ENCODE data around the gene NSG1. TPM values are rescaled to one million over a fixed set of nuclear protein-coding genes. Genes with fewer than 3 reads are reported as not detected.

NSG1 gene
- total RNA-seq, 1 donor from 2014 or later = 0.18 TPM

DNA sequence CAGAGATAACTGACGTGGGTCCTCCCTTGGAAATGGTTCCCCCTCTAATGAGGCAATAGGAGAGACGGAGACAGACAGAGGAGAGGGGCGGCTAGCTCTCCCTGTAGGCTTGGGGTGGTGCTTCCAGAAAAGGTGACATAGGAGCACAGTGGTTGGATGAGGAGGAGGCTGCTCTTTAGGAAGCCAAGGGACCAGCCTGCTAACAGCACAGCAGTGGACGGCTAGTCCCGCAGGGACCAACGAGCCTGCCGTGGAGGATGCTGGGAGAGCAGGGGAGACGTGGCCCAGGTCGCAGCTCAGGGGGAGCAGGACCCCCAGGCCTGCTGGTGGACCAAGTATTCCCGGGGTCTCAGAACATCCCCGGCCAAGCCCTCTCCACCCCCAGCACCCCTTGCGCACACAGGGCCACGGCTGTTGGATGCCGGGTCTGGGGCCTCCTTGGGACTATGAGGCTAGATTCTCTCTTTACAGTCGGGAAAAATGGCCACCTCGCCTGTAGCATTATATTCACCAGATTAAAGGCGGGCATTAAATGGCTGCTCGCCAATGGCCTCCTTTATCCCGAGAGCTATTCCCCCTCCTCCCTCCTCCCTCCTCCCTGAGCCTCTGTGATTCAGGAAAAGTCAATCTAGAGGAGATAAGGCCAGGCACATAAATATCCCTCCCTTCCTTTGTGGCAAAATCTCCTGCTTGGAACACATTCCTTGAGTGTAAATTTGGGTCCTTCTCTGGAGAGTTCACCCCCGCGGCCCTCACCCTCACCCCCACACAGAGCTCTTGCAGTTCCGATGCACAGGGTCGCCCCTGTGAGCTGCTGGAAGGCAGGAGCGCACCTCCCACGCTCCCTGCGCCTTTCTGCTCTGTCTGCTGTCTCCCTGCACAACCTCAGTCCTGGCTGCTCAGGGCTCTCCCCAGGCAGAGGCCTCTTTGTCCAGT is 30.5 kb upstream of the NSG1 start:
- Mint-ChIP-seq H3K4me1 (ENCODE audit: low read depth) (no peaks in the 10 kb centered on the region), H3K9me3 (no peaks in the 10 kb centered on the region), H3K27me3 (ENCODE audit: insufficient read depth) (peaks cover 6% of the 10 kb centered on the region), H3K4me3 (no peak overlapping the region), H3K27ac (no peak overlapping the region), H3K36me3 (ENCODE audit: low read depth) (no peaks in the 10 kb centered on the region)
- DNase-seq (ENCODE audit: low spot score) = no peak
- intact Hi-C loops (cut with micrococcal nuclease) = no loop called here

DNA sequence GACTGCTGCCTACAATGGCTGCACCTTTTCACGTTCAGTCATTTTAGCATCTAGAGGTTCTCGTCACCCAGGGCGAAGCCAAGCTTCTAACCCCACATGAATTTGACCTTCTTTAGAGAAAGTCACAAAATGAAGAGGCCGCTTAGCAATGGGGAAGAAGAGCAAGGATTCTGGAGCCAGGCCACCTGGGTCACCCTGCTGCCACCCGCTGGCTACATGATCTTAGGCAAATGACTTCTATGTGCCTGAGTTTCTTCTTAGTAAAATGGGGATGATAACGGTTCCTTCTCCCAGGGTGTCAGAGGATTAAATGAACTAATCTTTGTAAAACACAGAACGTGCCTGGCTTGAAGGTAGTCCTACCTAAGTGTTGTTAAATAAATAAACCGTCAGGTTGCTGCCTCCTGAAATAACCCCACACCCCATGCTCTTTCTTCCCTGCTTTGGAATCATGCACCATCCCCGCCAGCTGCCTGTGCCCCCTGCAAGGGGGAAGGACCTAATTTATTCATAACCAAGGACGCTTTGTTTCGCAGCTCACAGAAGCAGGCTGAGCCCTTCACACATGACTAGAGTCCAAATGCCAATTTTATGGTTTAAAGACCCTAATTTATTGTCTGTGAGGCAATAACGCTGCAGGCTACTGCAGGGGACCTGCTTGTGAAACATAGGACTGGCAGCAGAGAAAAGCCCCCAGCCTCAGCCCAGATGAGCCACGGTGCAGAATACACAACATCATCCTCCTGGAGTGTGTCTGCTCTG is 28.6 kb upstream of the NSG1 start:
- H3K27me3 Mint-ChIP-seq (ENCODE audit: insufficient read depth) = peaks cover 6% of the 10 kb centered on the region
- intact Hi-C loops (cut with micrococcal nuclease) = no loop called here

DNA sequence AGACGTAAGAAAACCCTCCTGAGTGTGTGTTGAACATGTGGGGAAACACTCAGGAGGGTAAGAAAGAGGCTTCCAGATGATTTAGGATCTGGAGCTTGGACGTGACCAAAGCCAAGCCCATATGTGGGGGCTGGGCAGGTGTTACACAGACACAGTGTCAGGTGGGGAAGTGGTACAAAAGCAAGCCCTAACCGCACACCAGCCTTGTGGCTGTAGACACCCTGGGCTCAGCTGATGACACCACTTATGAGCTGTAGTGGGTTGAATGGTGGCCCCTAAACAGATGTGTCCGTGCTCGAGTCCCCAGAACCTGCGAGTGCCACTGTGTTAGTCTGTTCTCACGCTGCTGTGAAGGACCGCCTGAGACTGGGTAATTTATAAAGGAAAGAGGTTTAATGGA is 25.0 kb upstream of the NSG1 start:
- no peak for DNase-seq (ENCODE audit: low spot score)
- H3K4me1 Mint-ChIP-seq (ENCODE audit: low read depth) = no peaks in the 10 kb centered on the region
- no peak overlapping the region for H3K27ac Mint-ChIP-seq

More for the DNA sequence above, 28.6 kb upstream of the NSG1 start:
- no peak for DNase-seq (ENCODE audit: low spot score)
- Mint-ChIP-seq H3K4me3 (no peak overlapping the region), H3K36me3 (ENCODE audit: low read depth) (no peaks in the 10 kb centered on the region), H3K9me3 (no peaks in the 10 kb centered on the region), H3K27ac (no peak overlapping the region), H3K4me1 (ENCODE audit: low read depth) (no peaks in the 10 kb centered on the region)

DNA sequence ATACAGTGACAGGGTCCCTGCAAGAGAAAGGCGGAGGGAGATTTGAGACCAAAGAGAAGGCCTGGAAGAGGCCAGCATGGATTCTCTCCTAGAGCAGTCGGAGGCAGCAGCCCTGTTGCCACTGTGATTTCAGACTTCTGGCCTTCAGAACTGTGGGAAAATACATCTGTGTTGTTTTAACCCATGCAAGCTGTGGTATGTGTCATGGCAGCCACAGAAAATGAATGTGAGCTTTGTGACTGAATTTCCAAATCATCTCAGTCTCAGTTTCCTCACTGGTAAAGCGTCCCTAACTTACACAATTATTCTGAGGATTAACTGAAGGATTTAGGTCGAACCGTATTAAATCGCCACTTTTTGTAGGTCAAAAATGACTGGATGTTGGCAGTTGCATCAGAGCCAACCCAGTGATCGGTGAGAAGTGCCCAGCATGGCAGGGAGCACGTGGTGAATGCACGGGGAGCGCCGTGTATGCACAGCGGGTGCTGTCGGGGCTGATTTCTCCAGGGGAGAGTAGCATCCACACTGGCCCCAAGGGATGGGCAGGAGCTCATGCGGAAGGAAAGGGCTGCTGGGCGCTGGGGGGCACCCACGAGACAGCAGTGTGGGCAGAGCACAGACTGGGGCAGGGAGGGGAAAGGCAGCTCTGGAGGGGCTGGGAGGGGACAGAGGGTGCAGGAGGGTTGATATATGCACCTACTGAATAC is 23.8 kb upstream of the NSG1 start:
- no peak for DNase-seq (ENCODE audit: low spot score)
- peaks cover 5% of the 10 kb centered on the region for H3K27me3 Mint-ChIP-seq (ENCODE audit: insufficient read depth)
- intact Hi-C loops (cut with micrococcal nuclease) = no loop called here
- H3K27ac Mint-ChIP-seq = no peak overlapping the region
- no peaks in the 10 kb centered on the region for H3K4me1 Mint-ChIP-seq (ENCODE audit: low read depth)
- peaks cover 13% of the 10 kb centered on the region for H3K9me3 Mint-ChIP-seq
- no peak overlapping the region for H3K4me3 Mint-ChIP-seq
- H3K36me3 Mint-ChIP-seq (ENCODE audit: low read depth) = no peaks in the 10 kb centered on the region

More for the DNA sequence above, 25.0 kb upstream of the NSG1 start:
- no peaks in the 10 kb centered on the region for H3K36me3 Mint-ChIP-seq (ENCODE audit: low read depth)
- H3K27me3 Mint-ChIP-seq (ENCODE audit: insufficient read depth) = peaks cover 6% of the 10 kb centered on the region
- intact Hi-C loops (cut with micrococcal nuclease) = no loop called here
- no peak overlapping the region for H3K4me3 Mint-ChIP-seq
- H3K9me3 Mint-ChIP-seq = peaks cover 13% of the 10 kb centered on the region

DNA sequence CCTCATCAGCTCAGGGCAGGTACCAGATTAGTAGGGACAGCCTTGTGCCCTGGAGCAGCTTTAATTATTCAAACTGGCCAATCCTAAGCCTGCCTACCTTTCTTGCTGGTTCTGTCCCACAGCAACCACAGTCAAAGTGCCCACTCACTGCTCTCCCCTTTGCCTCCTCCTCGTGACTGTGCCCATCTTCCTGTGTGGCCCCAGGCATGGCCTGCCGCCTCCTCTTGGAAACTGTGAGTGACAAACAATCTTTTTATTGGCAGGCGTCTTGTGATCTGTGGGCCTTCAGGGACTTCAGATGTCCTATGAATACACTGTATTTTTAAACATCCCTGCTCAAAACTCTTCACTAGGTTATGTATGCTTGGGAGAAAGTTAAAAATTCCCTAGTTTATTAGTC is 22.8 kb upstream of the NSG1 start:
- H3K27ac Mint-ChIP-seq = no peak overlapping the region
- no peaks in the 10 kb centered on the region for H3K36me3 Mint-ChIP-seq (ENCODE audit: low read depth)
- no peak overlapping the region for H3K4me3 Mint-ChIP-seq
- DNase-seq (ENCODE audit: low spot score) = no peak
- H3K9me3 Mint-ChIP-seq = peaks cover 13% of the 10 kb centered on the region
- intact Hi-C loops (cut with micrococcal nuclease) = no loop called here
- H3K4me1 Mint-ChIP-seq (ENCODE audit: low read depth) = no peaks in the 10 kb centered on the region
- peaks cover 5% of the 10 kb centered on the region for H3K27me3 Mint-ChIP-seq (ENCODE audit: insufficient read depth)

DNA sequence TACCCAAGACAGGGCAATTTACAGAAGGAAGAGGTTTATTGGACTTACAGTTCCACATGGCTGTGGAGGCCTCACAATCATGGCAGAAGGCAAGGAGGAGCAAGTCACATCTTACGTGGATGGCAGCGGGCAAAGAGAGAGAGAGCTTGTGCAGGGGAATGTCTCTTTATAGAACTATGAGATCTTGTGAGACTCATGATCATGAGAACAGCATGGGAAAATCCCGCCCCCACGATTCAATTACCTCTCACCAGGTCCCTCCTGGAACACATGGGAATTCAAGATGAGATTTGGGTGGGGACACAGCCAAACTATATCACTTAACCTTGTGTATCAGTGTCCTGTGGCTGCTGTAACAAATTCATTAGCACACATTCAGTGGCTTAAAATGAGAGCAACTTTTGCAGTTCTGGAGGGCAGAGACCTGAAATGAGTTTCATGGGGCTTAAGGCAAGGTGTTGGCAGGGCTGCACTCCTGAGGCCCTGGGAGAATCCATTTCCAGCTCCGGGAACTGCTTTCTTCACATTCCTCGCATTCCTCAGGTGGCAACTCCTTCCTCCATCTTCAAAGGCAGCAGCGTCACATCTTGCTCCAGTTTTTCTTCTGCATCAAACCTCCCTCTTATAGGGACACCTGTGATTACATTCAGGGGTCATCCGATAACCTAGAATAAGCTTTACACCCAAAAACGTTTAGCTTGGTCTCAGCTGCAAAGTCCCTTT is 22.3 kb upstream of the NSG1 start:
- Mint-ChIP-seq H3K4me1 (ENCODE audit: low read depth) (no peaks in the 10 kb centered on the region), H3K27me3 (ENCODE audit: insufficient read depth) (peaks cover 5% of the 10 kb centered on the region), H3K4me3 (no peak overlapping the region), H3K9me3 (peaks cover 13% of the 10 kb centered on the region), H3K36me3 (ENCODE audit: low read depth) (no peaks in the 10 kb centered on the region), H3K27ac (no peak overlapping the region)
- DNase-seq (ENCODE audit: low spot score) = no peak
- intact Hi-C loops (cut with micrococcal nuclease) = no loop called here

DNA sequence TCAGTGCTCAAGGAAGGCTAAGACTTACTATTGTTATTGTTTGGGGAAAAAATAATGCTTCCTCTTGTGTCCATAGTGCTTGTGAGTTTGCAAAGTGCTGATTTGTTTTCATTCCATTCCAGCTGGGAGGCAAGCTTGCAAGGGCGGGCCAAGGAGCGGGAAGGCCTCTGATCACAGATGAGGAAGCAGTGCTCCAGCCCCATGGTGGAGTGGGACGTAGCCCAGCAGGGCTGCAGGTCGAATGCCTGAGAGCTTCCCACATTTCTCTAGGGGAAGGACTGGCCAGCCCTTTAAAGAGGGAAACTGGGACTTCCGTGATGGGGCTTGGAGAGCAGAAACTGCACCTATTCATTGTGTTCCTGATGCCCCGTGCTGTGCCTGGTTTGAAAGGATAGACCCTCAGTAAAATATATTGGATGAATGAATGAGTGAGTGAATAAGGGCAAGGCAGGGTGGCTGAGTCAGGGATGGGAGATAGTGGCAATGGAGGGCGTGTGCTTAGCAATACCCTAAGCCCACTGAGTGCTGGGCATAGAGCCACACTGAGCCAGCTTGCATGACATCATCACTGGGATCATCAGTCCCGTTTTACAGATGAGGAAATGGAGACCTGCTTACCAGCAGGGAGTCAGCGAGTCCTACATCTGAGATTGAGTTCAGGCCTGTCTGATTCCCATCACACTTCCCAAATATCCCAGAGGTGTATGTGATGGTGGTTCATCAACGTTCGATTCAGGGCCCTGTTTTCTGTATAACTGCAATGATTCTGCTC is 17.9 kb upstream of the NSG1 start:
- DNase-seq (ENCODE audit: low spot score) = no peak
- peaks cover 6% of the 10 kb centered on the region for H3K27me3 Mint-ChIP-seq (ENCODE audit: insufficient read depth)
- no peak overlapping the region for H3K4me3 Mint-ChIP-seq
- intact Hi-C loops (cut with micrococcal nuclease) = no loop called here
- H3K9me3 Mint-ChIP-seq = peaks cover 13% of the 10 kb centered on the region
- no peaks in the 10 kb centered on the region for H3K36me3 Mint-ChIP-seq (ENCODE audit: low read depth)
- H3K4me1 Mint-ChIP-seq (ENCODE audit: low read depth) = no peaks in the 10 kb centered on the region
- no peak overlapping the region for H3K27ac Mint-ChIP-seq

DNA sequence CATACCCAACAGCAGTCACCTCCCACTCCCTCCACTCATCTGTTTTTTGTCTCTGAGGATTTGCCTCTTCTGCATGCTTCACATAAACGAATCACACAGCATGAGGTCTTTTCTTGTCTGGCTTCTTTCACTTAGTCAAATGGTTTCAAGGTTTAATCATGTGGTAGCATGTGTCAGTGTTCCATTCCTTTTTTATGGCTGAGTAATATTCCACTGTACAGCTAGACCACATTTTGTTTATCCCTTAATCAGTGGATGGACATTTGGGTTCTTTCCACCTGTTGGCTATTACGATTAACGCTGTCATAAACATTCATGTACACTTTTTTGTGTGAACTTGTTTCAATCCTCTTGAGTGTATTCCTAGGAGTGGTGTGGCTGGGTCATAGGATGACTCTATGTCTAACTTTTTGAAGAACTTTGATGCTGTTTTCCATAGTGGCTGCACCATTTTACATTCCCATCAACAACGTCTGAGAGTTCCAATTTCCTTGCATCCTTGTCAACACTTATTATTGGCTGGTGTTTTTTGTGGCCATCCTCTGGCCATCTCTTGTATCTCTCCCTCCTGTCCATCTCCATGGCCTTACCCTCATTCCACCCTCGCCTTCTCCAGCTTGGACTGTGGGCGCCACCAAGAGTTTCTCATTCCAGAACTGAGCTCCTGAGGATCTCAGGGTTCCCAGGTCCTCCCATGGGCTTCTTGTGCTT is 12.4 kb upstream of the NSG1 start:
- Mint-ChIP-seq H3K4me1 (ENCODE audit: low read depth) (no peaks in the 10 kb centered on the region), H3K4me3 (no peak overlapping the region), H3K27ac (no peak overlapping the region), H3K9me3 (peaks cover 3% of the 10 kb centered on the region), H3K27me3 (ENCODE audit: insufficient read depth) (peaks cover 3% of the 10 kb centered on the region), H3K36me3 (ENCODE audit: low read depth) (no peaks in the 10 kb centered on the region)
- DNase-seq (ENCODE audit: low spot score) = no peak
- intact Hi-C loops (cut with micrococcal nuclease) = no loop called here

DNA sequence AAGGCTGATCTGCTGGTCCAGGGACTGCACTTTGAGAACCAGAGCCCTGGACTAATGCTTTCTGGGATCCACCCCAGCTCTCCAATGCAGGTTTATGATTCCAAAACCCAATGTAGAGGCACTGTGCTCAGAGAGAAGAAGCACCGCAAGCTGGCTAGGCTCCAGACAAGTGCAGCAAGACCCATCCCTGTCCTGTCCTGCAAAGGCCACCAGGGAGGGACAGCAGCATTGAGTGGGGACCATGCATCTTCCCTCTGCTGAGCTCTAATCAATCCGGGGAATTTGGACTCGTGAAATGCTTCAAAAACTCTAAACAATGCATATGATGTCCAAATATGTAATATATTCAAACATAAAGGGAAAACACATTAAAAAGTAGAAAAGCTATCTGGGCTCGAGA is 10.8 kb upstream of the NSG1 start:
- Mint-ChIP-seq H3K4me3 (no peak overlapping the region), H3K27me3 (ENCODE audit: insufficient read depth) (peaks cover 4% of the 10 kb centered on the region), H3K4me1 (ENCODE audit: low read depth) (no peaks in the 10 kb centered on the region), H3K27ac (no peak overlapping the region), H3K36me3 (ENCODE audit: low read depth) (no peaks in the 10 kb centered on the region), H3K9me3 (peaks cover 3% of the 10 kb centered on the region)
- DNase-seq (ENCODE audit: low spot score) = no peak
- intact Hi-C loops (cut with micrococcal nuclease) = no loop called here

DNA sequence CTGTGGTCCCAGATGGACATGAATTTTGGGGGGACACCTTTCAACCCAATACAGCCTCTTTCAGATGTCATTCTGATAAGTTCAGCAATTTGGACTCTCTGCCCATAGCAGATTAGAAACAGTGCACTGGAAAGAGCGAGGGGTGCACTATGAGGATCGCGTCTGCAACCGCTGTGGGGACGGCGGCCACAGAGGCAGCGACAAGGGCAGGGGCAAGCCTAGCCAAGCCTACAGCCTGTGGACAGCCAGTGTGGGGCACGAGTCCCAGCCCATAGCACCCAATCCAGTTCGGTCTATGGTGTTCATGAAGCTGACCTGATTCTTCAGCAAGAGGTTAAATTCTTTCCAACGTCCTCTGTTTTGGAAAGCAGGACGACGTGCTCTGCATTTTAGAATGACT is 9.7 kb upstream of the NSG1 start:
- intact Hi-C loops (cut with micrococcal nuclease) = no loop called here
- no peak for DNase-seq (ENCODE audit: low spot score)
- peaks cover 9% of the 10 kb centered on the region for H3K27me3 Mint-ChIP-seq (ENCODE audit: insufficient read depth)

DNA sequence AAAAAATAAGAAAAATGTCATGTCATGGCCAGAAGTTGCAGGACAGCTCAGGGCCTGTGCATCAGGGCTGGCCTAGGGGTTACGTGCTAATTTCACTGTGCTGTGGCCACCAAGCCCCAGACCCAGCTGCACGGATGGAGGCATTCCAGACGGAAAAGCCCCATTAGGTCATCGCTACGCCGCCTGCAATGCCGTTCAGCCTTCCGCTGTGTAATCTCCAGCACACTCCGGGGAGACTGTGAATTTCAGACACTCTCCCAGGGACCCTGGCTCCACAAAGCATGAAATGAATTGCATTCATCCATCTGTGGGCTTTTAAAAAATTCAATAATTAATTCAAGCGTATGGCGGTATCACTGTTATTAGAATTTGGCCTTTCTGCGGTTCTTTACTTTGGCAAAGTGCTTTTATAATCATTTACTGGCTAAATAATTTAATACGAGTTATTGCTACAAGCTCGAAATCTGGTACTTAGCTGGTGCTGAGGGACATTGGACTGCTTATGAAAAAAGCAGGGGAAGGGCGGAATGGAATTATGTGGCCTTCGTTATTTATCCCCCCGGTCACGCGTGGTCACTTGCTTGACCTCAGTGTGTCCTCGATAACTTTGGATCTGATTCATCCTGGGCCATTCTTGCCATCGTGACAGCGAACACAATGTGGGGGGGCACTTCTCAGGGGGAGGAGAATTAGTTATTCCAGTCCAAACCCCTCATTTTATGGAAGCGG is 9.0 kb upstream of the NSG1 start:
- H3K27ac Mint-ChIP-seq = no peak overlapping the region
- H3K27me3 Mint-ChIP-seq (ENCODE audit: insufficient read depth) = peaks cover 12% of the 10 kb centered on the region
- H3K36me3 Mint-ChIP-seq (ENCODE audit: low read depth) = no peaks in the 10 kb centered on the region
- H3K4me1 Mint-ChIP-seq (ENCODE audit: low read depth) = no peaks in the 10 kb centered on the region
- intact Hi-C loops (cut with micrococcal nuclease) = no loop called here
- DNase-seq (ENCODE audit: low spot score) = no peak
- H3K9me3 Mint-ChIP-seq = peaks cover 3% of the 10 kb centered on the region
- H3K4me3 Mint-ChIP-seq = no peak overlapping the region

More for the DNA sequence above, 9.7 kb upstream of the NSG1 start:
- H3K4me3 Mint-ChIP-seq = no peak overlapping the region
- peaks cover 3% of the 10 kb centered on the region for H3K9me3 Mint-ChIP-seq
- no peaks in the 10 kb centered on the region for H3K36me3 Mint-ChIP-seq (ENCODE audit: low read depth)
- no peak overlapping the region for H3K27ac Mint-ChIP-seq
- no peaks in the 10 kb centered on the region for H3K4me1 Mint-ChIP-seq (ENCODE audit: low read depth)

Measured in activated T-helper 1 cell treated with anti-CD3 and anti-CD28 coated beads, Interleukin-12 subunit alpha, Interleukin-12 subunit beta, Interleukin-2, Interleukin-4 antibody, amounts not matched to agents 30 ng/mL and 10 ng/mL and 1 ng/mL, durations not matched to agents 14 hours and 24 hours and 36 hours (primary cell).